Stimulated activated CD4-positive, alpha-beta T cell treated with anti-CD3 and anti-CD28 coated beads, Interleukin-4, amount 100 ng/mL, for 4 hours (primary cell): ENCODE data around the gene ADAMTS17.

ENCODE experiments used
- DNase-seq, 2 experiments: peaks; one replicate each; pipeline ENCODE4 v3.0.0-alpha.2; 2020

ADAMTS17 gene

DNA sequence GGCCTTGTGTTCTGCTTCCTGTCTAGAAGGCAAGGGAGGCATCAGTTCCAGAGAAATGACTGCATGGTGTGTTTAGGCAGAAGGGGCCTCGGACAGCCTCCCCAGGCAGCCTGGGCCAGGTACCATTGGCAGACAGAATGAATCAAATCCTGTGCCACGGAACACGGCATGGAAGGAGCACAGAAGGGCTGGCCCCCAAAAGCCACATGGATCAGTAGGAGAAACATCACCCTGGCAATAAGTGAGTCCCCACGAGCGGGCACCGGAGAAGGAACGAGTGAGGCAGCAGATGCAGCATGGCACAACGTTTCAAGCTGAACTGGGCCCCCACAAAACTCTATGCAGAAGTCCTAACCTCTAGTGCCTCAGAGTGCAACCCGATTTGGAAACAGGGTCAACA is 223.2 kb downstream of the ADAMTS17 start:
- no peak for DNase-seq

DNA sequence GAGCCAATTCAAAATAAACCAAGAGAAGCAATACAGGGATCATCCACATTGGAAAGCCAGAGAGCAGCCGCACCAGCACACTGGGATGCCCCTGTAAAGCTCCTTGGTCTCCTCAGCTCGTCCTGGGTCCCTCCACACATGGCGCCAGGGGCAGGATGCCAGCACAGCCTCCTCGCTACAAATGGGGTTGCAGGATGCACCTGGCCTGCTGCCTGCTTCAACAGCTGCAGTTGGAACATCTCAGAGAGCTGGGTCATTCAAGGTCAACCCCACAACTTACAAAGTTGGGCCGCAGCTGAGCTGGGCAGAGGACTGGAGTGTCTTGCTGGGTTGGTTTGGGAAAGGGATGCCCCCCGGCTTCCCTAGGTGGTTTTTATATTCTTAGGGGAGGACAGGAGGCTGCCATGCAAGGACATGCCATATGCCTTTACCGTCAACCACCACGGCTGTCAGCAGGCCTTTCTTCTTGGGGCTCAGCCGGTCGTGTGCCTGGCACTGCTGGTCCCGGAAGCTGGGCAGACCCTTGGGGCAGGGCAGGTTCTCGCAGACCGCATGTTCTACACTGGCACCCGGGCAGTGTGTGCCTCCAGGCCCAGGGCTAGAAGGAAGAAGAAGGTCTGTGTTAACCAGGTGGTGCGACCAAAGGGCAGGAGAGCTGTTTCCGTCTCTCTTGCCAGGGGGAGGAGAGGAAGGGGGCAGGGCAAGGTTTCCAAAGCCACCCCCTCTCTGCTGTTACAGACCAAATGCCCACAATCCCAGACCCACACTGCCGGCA is 225.2 kb downstream of the ADAMTS17 start:
- DNase-seq = no peak

GRCh38 chr15:100115711-100116090 is 226.1 kb downstream of the ADAMTS17 start:
- DNase-seq = no peak

GRCh38 chr15:100115066-100115710 is 226.6 kb downstream of the ADAMTS17 start:
- no peak for DNase-seq

DNA sequence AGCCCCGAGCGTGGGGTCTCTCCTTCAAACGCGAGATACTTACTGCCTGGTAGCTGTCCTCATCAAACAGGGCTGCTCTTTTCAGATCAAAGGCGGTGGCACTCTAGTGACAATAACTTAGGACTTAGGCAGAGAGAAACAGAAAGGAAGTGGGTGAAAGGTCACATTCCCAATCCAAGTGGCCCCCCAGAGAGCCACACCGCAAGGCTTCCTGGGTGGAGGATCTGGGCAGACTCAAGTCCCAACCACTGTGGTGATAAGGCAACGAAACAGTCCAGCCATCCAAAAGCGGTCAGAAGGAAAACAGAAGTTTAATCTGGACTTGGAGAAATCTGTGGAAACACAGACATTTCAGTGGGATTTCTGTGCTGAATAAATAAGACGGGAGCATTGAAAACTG is 227.2 kb downstream of the ADAMTS17 start:
- DNase-seq = no peak

DNA sequence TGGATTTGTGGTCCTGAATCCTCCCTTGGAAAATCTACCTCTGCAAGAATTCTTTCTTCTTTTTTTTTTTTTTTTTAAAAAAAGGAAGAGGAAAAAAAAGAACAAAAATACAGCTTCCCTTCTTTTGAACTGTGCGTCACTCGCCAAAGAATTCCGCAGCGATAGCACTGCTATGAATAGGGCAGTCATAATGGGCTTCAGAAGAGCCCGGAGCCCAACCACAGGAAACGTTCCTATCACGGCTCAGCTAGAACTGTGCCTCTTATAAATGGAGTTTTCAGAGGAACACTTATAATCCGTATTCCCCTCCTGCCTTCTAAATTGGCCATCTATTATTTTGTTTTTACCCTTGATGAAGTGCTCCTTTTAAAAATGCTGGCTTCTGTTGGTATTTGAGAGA is 227.7 kb downstream of the ADAMTS17 start:
- DNase-seq = no peak

- no peak for DNase-seq
Observed at GRCh38 chr15:100113351-100114080, 228.3 kb downstream of the ADAMTS17 start.

DNA sequence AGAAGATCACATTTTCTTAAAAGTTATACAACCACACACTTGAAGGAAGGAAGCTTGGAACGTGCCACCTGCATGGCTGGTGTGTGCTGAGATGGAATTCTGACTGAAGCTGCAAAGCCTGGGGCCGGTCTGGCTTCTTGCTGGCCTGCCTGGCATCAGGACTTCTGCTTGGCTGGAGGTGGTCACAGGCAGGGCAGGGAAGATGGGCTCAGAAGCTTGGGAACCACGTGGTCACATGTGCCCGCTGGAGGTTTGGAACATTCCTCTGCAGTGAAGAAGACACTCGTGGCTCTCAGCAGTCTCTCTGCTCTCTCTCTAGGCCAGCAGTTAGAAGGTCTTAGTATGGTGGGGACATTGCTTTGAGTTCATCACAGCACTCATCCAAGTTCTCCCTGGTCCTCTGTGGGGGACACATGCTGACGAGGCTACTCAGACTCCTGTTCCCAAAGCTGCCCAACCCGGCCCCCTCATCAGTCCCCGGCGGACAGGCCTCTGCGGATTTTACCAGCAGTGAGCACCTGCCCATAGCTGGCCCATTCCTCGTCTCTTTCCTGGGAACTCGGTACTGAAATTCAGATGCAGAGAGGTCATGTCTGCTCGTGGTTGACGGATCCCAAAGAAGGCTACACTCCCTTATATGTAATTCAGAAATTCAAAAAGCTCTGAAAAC is 229.0 kb downstream of the ADAMTS17 start:
- no peak for DNase-seq

DNA sequence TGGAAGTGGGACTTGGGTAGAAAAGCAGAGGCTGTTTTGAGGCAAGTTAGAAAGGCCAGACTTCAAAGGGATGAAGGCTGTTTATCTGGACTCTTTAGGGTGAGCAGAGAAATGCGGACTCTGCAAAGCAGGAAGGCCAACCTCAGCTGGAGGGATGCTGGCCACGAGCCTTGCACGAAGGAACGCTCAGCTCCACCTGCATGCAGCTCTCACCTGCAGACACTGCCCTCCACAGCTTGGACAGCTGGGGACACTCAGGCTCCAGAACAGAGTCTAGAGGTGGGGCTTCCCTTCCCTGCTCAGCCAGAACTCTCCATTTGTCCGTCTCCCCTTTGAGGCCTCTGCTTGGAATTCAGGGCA is 229.7 kb downstream of the ADAMTS17 start:
- DNase-seq = no peak

GRCh38 chr15:100111125-100112060 is 230.4 kb downstream of the ADAMTS17 start:
- DNase-seq = peak; percentile 16 to 38

- no peak for DNase-seq
Observed at GRCh38 chr15:100109486-100110035, 232.2 kb downstream of the ADAMTS17 start.

- DNase-seq = no peak
Observed at GRCh38 chr15:100108846-100109245, 232.9 kb downstream of the ADAMTS17 start.

DNA sequence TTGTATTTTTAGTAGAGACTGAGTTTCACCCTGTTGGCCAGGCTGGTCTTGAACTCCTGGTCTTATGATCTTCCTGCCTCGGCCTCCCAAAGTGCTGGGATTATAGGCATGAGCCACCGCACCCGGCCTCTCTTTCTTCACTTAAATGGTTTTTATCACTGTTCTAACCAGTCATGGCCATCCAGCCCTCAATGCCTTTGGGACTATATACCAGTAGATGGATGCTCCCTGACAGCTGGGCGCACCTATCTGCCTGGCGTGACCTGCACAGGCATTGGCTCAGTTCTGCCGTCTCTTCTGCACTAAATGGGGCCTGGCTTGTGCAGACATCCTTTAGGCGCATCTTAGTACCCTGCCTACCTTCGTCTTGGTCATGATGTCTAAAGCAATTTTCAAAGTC is 233.4 kb downstream of the ADAMTS17 start:
- DNase-seq = no peak

GRCh38 chr15:100107606-100108225 is 234.1 kb downstream of the ADAMTS17 start:
- DNase-seq = no peak

GRCh38 chr15:100107151-100107550 is 234.6 kb downstream of the ADAMTS17 start:
- DNase-seq = no peak

DNA sequence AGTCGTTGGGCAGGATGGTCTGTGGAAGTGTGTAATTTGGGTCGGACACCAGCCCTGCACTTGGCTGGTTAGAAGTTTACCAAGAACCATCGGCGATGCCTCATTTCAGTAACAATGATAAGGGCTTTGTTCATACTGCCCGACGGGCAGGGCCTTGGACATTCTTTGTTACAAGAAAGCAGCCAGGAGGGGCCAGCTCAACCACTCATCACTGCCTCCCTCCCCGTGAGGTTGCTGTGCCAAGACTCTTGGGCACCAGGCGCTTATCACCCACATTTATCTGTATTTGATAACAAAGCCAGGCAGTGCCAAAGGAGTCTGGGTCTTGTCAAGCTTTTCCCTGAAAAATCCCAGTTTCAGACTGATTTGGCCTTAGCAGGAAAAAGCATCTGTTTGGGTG is 235.0 kb downstream of the ADAMTS17 start:
- DNase-seq = no peak

GRCh38 chr15:100105101-100105500 is 236.7 kb downstream of the ADAMTS17 start:
- no peak for DNase-seq

- DNase-seq = no peak
Observed at GRCh38 chr15:100104245-100104644, 237.5 kb downstream of the ADAMTS17 start.

DNA sequence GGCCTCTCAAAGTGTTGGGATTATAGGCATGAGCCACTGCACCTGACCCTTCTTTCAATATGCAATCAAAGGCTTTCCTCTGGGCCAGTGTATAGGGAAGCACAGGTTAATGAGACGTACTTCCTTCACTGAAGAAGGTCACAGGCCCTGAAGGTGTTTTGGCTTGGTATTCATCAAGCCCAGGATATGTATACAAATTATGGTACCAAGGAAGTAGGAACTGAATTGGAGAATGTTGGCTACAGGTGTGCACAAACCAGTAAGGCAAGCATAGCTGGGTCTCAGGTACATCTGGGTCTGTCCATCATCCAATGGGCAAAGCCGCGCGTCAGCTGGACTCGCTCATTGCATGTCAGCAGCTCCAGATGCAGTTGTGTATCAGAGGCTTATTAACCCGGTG is 237.9 kb downstream of the ADAMTS17 start:
- no peak for DNase-seq

DNA sequence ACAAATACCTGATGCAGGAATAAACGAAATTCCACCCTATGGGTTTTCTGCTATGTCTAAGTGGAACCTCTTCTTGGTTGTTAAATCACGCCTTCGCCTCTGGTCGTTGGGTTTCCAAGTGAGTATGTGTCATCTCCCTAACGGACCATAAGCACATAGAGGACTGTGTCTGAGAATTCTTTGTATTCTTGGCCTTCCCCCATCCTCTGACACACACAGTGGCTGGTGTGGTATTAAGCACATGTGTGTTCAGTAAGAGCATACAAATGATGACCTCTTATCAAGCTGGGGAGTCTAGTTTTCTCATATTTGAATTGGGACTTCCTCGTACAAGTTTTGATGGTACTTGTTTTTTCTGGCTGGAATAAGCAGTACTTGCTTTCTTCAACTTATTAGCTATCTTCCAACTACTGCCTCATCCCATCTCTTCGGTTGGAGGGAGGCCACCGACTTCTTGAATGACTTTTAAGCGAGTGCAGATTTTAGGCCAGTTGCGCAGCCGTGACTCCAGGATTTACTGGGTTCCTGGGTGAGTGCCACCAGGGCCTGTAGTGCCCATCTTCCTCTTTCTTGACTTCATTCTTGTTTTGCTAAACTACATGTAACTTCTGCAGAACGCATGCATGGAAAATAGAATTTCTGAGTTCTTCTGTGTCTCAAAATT is 240.2 kb downstream of the ADAMTS17 start:
- DNase-seq = no peak

DNA sequence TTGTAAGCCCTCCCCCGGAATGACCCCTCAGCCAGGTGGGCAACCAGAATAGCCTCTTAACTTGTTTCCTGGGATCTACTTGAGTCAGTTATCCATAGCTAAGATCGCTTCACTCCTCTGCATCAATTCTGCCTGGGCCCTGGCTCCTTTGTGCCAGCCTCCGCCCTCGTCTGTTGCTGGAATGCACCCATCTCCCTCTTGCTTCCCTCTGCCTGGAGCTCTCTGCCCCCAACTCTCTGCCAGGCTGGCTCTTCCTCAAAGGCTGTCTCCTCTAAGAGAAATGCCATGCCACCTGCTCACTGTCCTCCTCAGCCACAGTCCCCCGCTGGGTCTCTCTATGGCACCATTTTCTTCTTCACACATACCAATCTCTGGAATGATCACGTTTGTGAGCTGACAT is 240.8 kb downstream of the ADAMTS17 start:
- DNase-seq = no peak
